ENCODE measurements around the gene PLA2G5. TPM values are rescaled to one million over a fixed set of nuclear protein-coding genes. Genes with fewer than 3 reads are reported as not detected.

Gene PLA2G5
- total RNA-seq, 2 experiments from 2014 or later, result not detected

DNA sequence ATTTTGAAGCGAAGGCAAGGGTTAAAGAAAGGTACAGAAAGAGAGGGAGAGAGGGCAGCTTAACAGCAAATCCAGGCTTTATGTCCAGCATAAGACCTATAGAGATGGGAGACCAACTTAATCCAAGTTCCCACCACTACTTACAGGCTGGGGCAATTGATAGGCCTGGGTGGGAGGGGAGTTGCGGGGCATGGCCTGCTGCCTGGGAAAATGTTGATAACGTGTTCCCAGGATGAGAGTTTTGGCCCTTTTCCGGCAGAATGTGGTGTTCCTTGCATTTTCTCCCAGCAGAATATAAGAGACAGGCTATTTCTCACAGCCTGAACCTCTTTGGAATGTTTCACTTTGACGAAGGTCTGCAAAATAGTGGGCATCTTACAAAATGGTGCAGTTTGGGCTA, 34.9 kb upstream of the PLA2G5 start:
- CTCF ChIA-PET (ENCODE audit: unreplicated experiment), result interaction anchor here (0.6 kb wide), 1 partner anchor 90 kb away, joined by 3 read pairs; no protein-coding TSS in a partner anchor

DNA sequence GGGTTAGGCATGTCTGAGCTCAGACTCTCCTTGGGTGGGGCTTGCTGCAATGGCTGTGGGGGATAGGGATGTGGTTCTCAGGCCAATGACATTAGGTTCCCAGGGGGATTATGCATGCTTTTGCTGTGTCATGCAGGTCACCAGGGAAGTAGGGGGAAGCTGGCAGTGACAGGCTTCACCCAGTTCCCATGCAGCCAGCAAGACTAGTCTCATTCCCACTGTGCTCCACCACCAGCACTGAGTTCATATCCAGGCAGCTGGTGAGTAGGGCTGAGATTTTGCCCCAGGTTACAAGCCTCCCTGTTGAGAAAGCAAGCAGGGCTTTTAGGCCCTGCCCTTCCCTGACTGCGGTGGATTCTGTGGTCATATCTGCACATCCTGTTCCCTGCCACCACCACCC, 32.1 kb upstream of the PLA2G5 start:
- DNase-seq (ENCODE audit: low spot score), result no peak
- ChIA-PET POLR2A (no interaction called here), CTCF (ENCODE audit: unreplicated experiment) (no interaction called here)
- Histone ChIP-seq H2AFZ (ENCODE audit: low read length) (no peak overlapping the region), H3K79me2 (ENCODE audit: insufficient read depth, low read depth, low read length) (no peaks in the 10 kb centered on the region), H3K4me2 (ENCODE audit: low read length) (no peak overlapping the region), H3K4me3 (ENCODE audit: low read depth, low read length, poor library complexity, severe bottlenecking) (no peak overlapping the region), H3K36me3 (ENCODE audit: insufficient read depth, low read length) (no peaks in the 10 kb centered on the region), H4K20me1 (ENCODE audit: insufficient read depth, low read length) (no peaks in the 10 kb centered on the region), H3K9me3 (ENCODE audit: low read length) (no peaks in the 10 kb centered on the region), H3K9me2 (ENCODE audit: insufficient read depth, low read length) (no peaks in the 10 kb centered on the region), H3K4me1 (ENCODE audit: insufficient read depth, low read length, poor library complexity, severe bottlenecking) (no peaks in the 10 kb centered on the region), H3K27ac (ENCODE audit: low read depth, low read length, poor library complexity, severe bottlenecking) (no peak overlapping the region)
- TF ChIP-seq EZH2phosphoT487 (IDR thresholded peaks at IDR 0.05; ENCODE audit: borderline replicate concordance, low read depth, low read length), result no peak
- TF ChIP-seq, protein P1, sequence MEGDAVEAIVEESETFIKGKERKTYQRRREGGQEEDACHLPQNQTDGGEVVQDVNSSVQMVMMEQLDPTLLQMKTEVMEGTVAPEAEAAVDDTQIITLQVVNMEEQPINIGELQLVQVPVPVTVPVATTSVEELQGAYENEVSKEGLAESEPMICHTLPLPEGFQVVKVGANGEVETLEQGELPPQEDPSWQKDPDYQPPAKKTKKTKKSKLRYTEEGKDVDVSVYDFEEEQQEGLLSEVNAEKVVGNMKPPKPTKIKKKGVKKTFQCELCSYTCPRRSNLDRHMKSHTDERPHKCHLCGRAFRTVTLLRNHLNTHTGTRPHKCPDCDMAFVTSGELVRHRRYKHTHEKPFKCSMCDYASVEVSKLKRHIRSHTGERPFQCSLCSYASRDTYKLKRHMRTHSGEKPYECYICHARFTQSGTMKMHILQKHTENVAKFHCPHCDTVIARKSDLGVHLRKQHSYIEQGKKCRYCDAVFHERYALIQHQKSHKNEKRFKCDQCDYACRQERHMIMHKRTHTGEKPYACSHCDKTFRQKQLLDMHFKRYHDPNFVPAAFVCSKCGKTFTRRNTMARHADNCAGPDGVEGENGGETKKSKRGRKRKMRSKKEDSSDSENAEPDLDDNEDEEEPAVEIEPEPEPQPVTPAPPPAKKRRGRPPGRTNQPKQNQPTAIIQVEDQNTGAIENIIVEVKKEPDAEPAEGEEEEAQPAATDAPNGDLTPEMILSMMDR (conservative IDR thresholded peaks at IDR 0.05; ENCODE audit: low read length), result no peak
- BruUV-seq (replicated peaks), result no TSS peak
- intact Hi-C loops (cut with micrococcal nuclease; ENCODE audit: unreplicated experiment), result no loop called here

More for the DNA sequence above, 34.9 kb upstream of the PLA2G5 start:
- H3K4me1 ChIP-seq (ENCODE audit: insufficient read depth, low read length, poor library complexity, severe bottlenecking), result no peaks in the 10 kb centered on the region
- no peak overlapping the region for H3K4me2 ChIP-seq (ENCODE audit: low read length)
- no peaks in the 10 kb centered on the region for H3K79me2 ChIP-seq (ENCODE audit: insufficient read depth, low read depth, low read length)
- H3K9me2 ChIP-seq (ENCODE audit: insufficient read depth, low read length), result no peaks in the 10 kb centered on the region
- intact Hi-C loops (cut with micrococcal nuclease; ENCODE audit: unreplicated experiment), result no loop called here
- no peak overlapping the region for H2AFZ ChIP-seq (ENCODE audit: low read length)
- no peak for TF ChIP-seq EZH2phosphoT487 (IDR thresholded peaks at IDR 0.05; ENCODE audit: borderline replicate concordance, low read depth, low read length)
- TF ChIP-seq, protein P1 (conservative IDR thresholded peaks at IDR 0.05; ENCODE audit: low read length), result no peak
- H3K36me3 ChIP-seq (ENCODE audit: insufficient read depth, low read length), result no peaks in the 10 kb centered on the region
- H3K27ac ChIP-seq (ENCODE audit: low read depth, low read length, poor library complexity, severe bottlenecking), result no peak overlapping the region
- no peaks in the 10 kb centered on the region for H3K9me3 ChIP-seq (ENCODE audit: low read length)
- H4K20me1 ChIP-seq (ENCODE audit: insufficient read depth, low read length), result no peaks in the 10 kb centered on the region
- POLR2A ChIA-PET, result no interaction called here
- no TSS peak for BruUV-seq (replicated peaks)
- no peak for DNase-seq (ENCODE audit: low spot score)
- no peak overlapping the region for H3K4me3 ChIP-seq (ENCODE audit: low read depth, low read length, poor library complexity, severe bottlenecking)

- Histone ChIP-seq H3K79me2 (ENCODE audit: insufficient read depth, low read depth, low read length) (no peaks in the 10 kb centered on the region), H3K36me3 (ENCODE audit: insufficient read depth, low read length) (no peaks in the 10 kb centered on the region), H2AFZ (ENCODE audit: low read length) (no peak overlapping the region), H3K4me1 (ENCODE audit: insufficient read depth, low read length, poor library complexity, severe bottlenecking) (no peaks in the 10 kb centered on the region), H3K9me2 (ENCODE audit: insufficient read depth, low read length) (no peaks in the 10 kb centered on the region), H3K4me3 (ENCODE audit: low read depth, low read length, poor library complexity, severe bottlenecking) (no peak overlapping the region), H3K9me3 (ENCODE audit: low read length) (peaks cover 30% of the 10 kb centered on the region), H4K20me1 (ENCODE audit: insufficient read depth, low read length) (no peaks in the 10 kb centered on the region), H3K27ac (ENCODE audit: low read depth, low read length, poor library complexity, severe bottlenecking) (no peak overlapping the region), H3K4me2 (ENCODE audit: low read length) (no peak overlapping the region)
- intact Hi-C loops (cut with micrococcal nuclease; ENCODE audit: unreplicated experiment), result no loop called here
- DNase-seq (ENCODE audit: low spot score), result no peak
- CTCF ChIA-PET (ENCODE audit: unreplicated experiment), result interaction anchor here (0.6 kb wide), 1 partner anchor 40 kb away, joined by 3 read pairs; no protein-coding TSS in a partner anchor
- no TSS peak for BruUV-seq (replicated peaks)
- TF ChIP-seq, protein P1 (conservative IDR thresholded peaks at IDR 0.05; ENCODE audit: low read length), result no peak
- TF ChIP-seq EZH2phosphoT487 (IDR thresholded peaks at IDR 0.05; ENCODE audit: borderline replicate concordance, low read depth, low read length), result no peak
- POLR2A ChIA-PET, result no interaction called here
These were observed 22.9 kb upstream of the PLA2G5 start for GRCh38 chr1:20047096-20047495.
